NCI-H748 treated with DMSO at 0.1 percent for 48 hours (cell line): ENCODE results near the gene RGS6.

Source experiments
- DNase-seq: peaks from one replicate; lab custom pipeline; 2025; lab: John Stamatoyannopoulos, UW

RGS6 gene

GRCh38 chr14:72608391-72609204, 676.4 kb downstream of the RGS6 start:
- DNase-seq, result no peak

DNA sequence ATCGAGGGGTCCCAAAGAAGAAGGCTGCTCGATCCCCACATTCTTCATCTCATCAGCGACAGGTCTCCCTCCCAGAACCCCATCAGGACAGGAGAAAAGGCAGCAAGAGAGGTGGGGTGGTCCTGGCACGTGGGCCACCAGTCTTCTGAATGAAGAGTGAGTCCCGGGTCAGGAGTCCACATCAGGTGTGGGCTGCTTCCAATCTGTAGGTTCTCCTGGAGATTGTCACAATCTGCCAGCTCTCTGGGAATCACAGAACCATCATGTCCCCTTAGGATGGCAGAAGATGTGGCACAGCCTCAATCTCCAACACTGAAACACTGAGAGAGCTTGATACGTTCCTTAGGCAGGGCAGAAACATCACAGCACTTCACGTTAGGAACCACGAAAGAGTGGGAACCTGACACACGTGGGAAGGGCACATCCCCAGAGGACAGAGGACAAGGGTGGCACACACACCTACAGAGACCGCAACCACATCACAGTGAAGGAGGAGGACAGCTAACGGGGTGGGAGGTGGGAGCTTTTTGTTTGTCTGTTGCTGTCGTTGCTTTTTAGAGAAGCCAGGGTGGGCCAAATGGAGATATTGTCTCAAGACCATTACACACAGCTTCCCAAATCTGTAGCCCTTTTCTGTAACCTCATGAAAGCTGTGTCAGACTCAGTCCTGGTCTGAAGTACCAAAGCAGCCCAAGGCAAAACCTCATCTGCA, 677.1 kb downstream of the RGS6 start:
- no peak for DNase-seq

DNA sequence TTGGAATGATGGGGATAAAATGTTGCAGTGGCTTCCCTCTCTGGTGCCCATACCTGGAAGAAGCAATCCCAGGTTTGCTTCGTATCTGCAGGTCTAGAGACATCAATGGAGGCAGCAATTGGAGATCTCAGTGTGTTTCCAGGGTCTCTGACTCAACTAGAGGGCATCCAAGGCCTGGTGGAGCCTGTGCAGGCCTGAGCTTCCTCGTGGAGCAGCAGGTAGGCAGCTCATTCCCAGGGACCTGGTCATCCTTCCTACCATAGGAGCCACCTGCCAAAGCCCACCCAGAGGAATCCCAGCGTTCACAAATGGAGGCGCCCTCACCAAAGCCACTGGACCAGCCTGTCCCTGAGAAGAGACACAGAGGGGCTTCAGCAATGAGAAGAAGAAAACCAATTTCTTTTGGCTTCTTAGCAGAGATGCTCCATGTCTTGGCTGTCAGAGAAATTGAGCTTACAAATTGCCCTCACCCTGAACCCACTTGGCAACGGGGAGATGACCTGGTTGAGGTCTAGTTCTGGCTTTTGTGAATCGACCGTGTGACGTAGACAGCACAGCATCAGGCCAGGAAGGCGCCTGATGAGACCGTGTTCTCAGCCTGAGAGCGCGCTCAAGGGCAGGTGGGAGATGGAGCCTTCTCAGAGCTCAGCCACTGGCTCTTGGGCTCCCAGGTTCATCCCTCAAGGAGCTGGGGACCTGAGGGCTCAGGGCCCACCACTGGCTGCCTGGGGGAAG, 678.0 kb downstream of the RGS6 start:
- DNase-seq, result no peak

DNA sequence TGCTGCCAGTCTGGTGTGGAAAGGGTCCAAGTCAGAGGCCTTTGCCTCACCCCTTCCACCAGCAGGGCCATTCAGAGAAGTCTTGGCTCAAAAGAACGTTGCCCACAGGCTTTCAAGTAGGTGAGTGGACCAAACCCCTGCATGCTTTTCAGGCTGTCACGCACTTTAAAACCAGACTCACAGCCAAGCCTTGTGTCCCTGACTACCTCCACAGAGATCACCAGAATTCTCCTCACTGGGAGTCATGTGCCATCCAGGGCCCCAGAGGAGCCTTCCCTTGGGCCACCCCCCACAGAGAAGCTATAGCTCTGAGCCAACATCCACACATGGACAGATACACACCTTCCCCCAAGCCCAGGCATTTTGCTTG, 678.6 kb downstream of the RGS6 start:
- no peak for DNase-seq

DNA sequence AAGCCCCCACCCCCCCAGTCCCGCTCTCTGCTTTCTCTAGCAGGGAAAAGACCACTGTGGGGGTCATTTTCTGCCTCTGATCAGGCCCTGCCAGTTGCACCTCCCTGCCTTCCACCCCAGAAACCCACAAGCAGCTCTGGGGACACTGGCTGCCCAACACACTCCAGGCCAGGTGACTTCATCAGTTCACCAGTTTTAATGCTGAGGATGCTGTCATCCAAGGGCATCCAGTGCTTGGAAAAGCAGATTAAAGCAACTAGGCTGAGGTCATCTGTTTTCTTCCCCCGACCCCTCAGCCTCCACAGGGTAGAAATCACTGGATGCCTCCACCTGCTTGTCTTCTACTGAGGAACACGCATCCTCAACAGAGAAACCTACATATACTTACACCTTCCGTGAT, 679.3 kb downstream of the RGS6 start:
- no peak for DNase-seq

GRCh38 chr14:72612041-72612440, 679.8 kb downstream of the RGS6 start:
- no peak for DNase-seq

- DNase-seq, result no peak
Observed at GRCh38 chr14:72613231-72613974, 681.2 kb downstream of the RGS6 start.

DNA sequence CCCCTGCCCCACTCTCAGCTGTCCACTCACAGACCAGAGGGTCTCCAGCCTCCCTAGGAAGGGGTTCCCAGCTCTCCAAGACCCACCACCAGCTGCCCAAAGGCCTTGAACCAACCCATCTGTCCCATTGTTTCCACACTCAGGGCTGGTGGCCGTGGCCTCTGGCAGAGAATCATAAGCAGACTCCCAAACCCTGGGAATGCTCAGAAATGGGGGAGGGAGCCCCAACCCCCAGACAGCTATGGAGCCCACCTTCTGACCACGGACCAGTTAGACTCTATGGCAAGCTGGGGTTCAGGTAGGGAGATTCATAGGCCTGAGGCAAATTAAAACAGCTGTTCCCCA, 681.7 kb downstream of the RGS6 start:
- no peak for DNase-seq

DNA sequence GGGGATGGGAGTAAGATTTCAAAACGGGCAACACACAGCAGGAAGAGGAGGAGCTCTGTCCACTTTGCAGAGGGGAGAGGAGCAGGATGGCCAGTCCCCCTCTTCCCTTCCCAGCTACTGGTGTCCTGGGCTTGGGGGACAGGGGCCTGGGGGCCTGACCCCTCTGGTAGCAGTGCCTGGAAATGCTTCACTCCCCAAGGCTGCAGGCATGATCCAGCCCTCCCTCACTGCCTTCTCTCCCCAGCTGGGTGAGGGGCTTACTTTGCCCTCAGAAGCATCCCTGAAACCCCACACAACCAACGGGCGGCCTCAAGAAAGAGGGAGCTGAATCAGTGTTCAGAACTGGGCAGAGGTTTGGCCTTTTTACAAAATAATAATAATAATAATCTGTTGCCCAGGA, 682.1 kb downstream of the RGS6 start:
- DNase-seq, result no peak

GRCh38 chr14:72614891-72615415, 682.7 kb downstream of the RGS6 start:
- DNase-seq, result no peak

DNA sequence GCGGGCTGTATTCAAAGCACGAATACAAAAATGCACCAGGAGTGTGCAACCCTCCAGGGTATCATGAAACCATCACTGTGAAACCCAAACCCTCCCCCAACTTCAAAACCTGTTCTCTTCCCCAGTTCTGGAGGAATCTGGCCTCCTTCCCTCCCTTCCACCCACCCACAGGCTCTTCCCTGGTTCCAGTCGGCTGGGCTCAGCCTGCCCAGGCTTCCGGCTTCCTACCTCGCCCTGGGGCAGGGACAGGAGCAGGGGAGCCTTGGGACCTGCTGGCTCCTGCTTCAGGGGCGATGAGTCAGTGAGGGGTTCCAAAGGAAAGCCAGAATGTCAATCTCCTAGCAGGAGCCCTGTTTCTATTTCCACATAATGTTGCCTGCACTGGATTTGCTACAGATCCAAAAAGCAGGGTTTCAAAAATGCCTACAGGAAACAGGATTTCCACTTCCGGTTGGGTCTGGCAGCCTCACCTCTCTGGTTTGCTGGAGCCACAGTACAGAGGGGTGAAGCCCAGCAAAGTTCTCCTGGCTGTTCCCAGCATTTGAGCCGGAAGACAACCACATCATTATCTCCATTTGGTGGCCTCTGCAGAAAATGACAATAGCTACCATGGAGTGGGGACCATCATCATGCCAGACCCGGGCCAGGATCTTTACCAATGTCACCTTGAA, 683.4 kb downstream of the RGS6 start:
- no peak for DNase-seq
